RWPE2 (cell line): ENCODE measurements around the gene MACROD2.
A peak's percentile ranks its signal among the peaks of the same experiment; 100 is the strongest.

Source experiments
- ATAC-seq: fragments of 200-7000 bp; cut with Tn5 transposase; 3 replicates; pipeline ENCODE4 v1.9.1; 2021; ENCODE audit warnings: low read depth
- DNase-seq: peaks from one replicate; pipeline ENCODE4 v3.0.0-alpha.2; 2020; ENCODE audit warnings: low spot score
- H3K27ac ChIP-seq: fragments of 450-650 bp; 2 replicates; pipeline ENCODE4 v1.5.1; 2017; ENCODE audit warnings: mild to moderate bottlenecking; ENCODE audit not compliant: poor library complexity, severe bottlenecking
- H3K27me3 ChIP-seq: fragments of 250-450 bp; sonication (Bioruptor Pico); 2 replicates; pipeline ENCODE4 v1.5.1; 2021; ENCODE audit warnings: mild to moderate bottlenecking, moderate library complexity; ENCODE audit not compliant: insufficient read depth, poor library complexity, severe bottlenecking
- H3K36me3 ChIP-seq: fragments of 250-450 bp; sonication (Bioruptor Pico); 2 replicates; pipeline ENCODE4 v1.5.1; 2020; ENCODE audit warnings: low read depth, mild to moderate bottlenecking, moderate library complexity
- H3K4me1 ChIP-seq: fragments of 250-450 bp; sonication (Bioruptor Pico); 2 replicates; pipeline ENCODE4 v1.5.1; 2021; ENCODE audit warnings: mild to moderate bottlenecking, moderate library complexity; ENCODE audit not compliant: insufficient read depth, poor library complexity, severe bottlenecking
- H3K4me3 ChIP-seq: fragments of 250-450 bp; sonication (Bioruptor Pico); 2 replicates; pipeline ENCODE4 v1.5.1; 2021; ENCODE audit warnings: mild to moderate bottlenecking, moderate library complexity; ENCODE audit not compliant: severe bottlenecking
- H3K9me3 ChIP-seq: fragments of 250-450 bp; sonication (Bioruptor Pico); 2 replicates; pipeline ENCODE4 v1.5.1; 2021; ENCODE audit warnings: mild to moderate bottlenecking, moderate library complexity; ENCODE audit not compliant: severe bottlenecking
- CTCF ChIP-seq: fragments of 450-650 bp; IDR thresholded peaks from one replicate; pipeline ENCODE4 v1.5.1; 2017; ENCODE audit warnings: mild to moderate bottlenecking, moderate library complexity; ENCODE audit not compliant: poor library complexity, severe bottlenecking

The MACROD2 gene

GRCh38 chr20:14375416-14375985, 380.2 kb downstream of the MACROD2 start:
- ATAC-seq (no peak), DNase-seq (no peak)
- no peaks in the 10 kb centered on the region for H3K9me3 ChIP-seq
- H3K36me3 ChIP-seq: no peaks in the 10 kb centered on the region
- H3K27ac ChIP-seq: no peak overlapping the region
- H3K27me3 ChIP-seq: no peaks in the 10 kb centered on the region
- H3K4me1 ChIP-seq: no peaks in the 10 kb centered on the region
- TF ChIP-seq CTCF: no peak
- no peak overlapping the region for H3K4me3 ChIP-seq

GRCh38 chr20:14378326-14378725, 383.0 kb downstream of the MACROD2 start:
- no peaks in the 10 kb centered on the region for H3K9me3 ChIP-seq
- no peak overlapping the region for H3K4me3 ChIP-seq
- no peak overlapping the region for H3K27ac ChIP-seq
- no peak for TF ChIP-seq CTCF
- no peaks in the 10 kb centered on the region for H3K4me1 ChIP-seq
- H3K27me3 ChIP-seq: no peaks in the 10 kb centered on the region
- no peak for ATAC-seq
- H3K36me3 ChIP-seq: no peaks in the 10 kb centered on the region
- DNase-seq: no peak

GRCh38 chr20:14383335-14383734, 388.0 kb downstream of the MACROD2 start:
- Histone ChIP-seq H3K4me1 (peaks cover 18% of the 10 kb centered on the region), H3K9me3 (no peaks in the 10 kb centered on the region)

GRCh38 chr20:14384416-14385175, 389.3 kb downstream of the MACROD2 start:
- ATAC-seq: peak; percentile 59
- peak overlapping the region; percentile 27 for H3K27ac ChIP-seq
- H3K4me3 ChIP-seq: no peak overlapping the region

More at GRCh38 chr20:14383335-14383734, 388.0 kb downstream of the MACROD2 start:
- no peaks in the 10 kb centered on the region for H3K36me3 ChIP-seq
- no peak for TF ChIP-seq CTCF
- no peaks in the 10 kb centered on the region for H3K27me3 ChIP-seq
- no peak overlapping the region for H3K27ac ChIP-seq
- no peak for ATAC-seq
- no peak for DNase-seq
- H3K4me3 ChIP-seq: no peak overlapping the region

More at GRCh38 chr20:14384416-14385175, 389.3 kb downstream of the MACROD2 start:
- Histone ChIP-seq H3K27me3 (no peaks in the 10 kb centered on the region), H3K9me3 (no peaks in the 10 kb centered on the region), H3K4me1 (peaks cover 18% of the 10 kb centered on the region), H3K36me3 (no peaks in the 10 kb centered on the region)
- DNase-seq: no peak
- no peak for TF ChIP-seq CTCF
